ENCODE measurements around the gene KIRREL2.

- no peak for TF ChIP-seq POLR2AphosphoS5 (IDR thresholded peaks at IDR 0.05)
- TF ChIP-seq, protein P1, sequence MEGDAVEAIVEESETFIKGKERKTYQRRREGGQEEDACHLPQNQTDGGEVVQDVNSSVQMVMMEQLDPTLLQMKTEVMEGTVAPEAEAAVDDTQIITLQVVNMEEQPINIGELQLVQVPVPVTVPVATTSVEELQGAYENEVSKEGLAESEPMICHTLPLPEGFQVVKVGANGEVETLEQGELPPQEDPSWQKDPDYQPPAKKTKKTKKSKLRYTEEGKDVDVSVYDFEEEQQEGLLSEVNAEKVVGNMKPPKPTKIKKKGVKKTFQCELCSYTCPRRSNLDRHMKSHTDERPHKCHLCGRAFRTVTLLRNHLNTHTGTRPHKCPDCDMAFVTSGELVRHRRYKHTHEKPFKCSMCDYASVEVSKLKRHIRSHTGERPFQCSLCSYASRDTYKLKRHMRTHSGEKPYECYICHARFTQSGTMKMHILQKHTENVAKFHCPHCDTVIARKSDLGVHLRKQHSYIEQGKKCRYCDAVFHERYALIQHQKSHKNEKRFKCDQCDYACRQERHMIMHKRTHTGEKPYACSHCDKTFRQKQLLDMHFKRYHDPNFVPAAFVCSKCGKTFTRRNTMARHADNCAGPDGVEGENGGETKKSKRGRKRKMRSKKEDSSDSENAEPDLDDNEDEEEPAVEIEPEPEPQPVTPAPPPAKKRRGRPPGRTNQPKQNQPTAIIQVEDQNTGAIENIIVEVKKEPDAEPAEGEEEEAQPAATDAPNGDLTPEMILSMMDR (IDR thresholded peaks at IDR 0.05) = no peak
- no peak for TF ChIP-seq POLR2A (IDR thresholded peaks at IDR 0.05)
Measured at GRCh38 chr19:35896643-35897040, 39.9 kb downstream of the KIRREL2 start.

Data from suprapubic skin (tissue), 4 donors.